Endothelial cell of umbilical vein (primary cell): ENCODE results near the gene CARD14. TPM values are rescaled to one million over a fixed set of nuclear protein-coding genes. Genes with fewer than 3 reads are reported as not detected.

Source experiments
- BruUV-seq: library from RNA; stranded (reverse); fragments of 400-500 nt; replicated peaks from 2 replicates; lab custom pipeline; 2021; lab: Mats Ljungman, UMichigan
- CTCF ChIA-PET: fragments of 300-600, 350-600 bp; sonication (Branson Sonifier 250); formaldehyde crosslinking; loops from one replicate; lab custom pipeline; 2021; ENCODE audit warnings: antibody characterized with exemption, inconsistent platforms; lab: Charles Lee
- POLR2A ChIA-PET: fragments of 300-600, 350-600 bp; sonication (Branson Sonifier 250); formaldehyde crosslinking; loops from one replicate; lab custom pipeline; 2021; ENCODE audit warnings: antibody characterized with exemption, inconsistent platforms; lab: Charles Lee
- DNase-seq: peaks from one replicate; pipeline ENCODE4 v3.0.0-alpha.2; 2011; ENCODE audit warnings: low read depth, low spot score
- FAIRE-seq: peaks from 2 replicates; lab custom pipeline; 2011; peaks lifted over from hg19 to GRCh38; lab: Jason Lieb, UNC
- H2AFZ ChIP-seq: 2 replicates; pipeline ENCODE4 v1.6.0; 2012; ENCODE audit warnings: low read depth, low read length, control low read depth, inconsistent platforms
- H3K27ac ChIP-seq: 2 replicates; pipeline ENCODE4 v1.5.1; 2011; ENCODE audit warnings: low read depth, mild to moderate bottlenecking, control low read depth, low read length, moderate library complexity; ENCODE audit not compliant: insufficient read depth
- H3K27me3 ChIP-seq, 2 experiments: 2 replicates each; pipeline versions ENCODE4 v1.6.0 to v1.6.1; 2011; ENCODE audit warnings: low read length in 2 of 2, mixed read lengths in 1 of 2; ENCODE audit not compliant: control insufficient read depth in 2 of 2, insufficient read depth in 2 of 2
- H3K36me3 ChIP-seq, 2 experiments: 2 replicates in 1 of 2; 3 replicates in 1 of 2; pipeline ENCODE4 v1.5.1; 2011; ENCODE audit warnings: low read length in 2 of 2, mild to moderate bottlenecking in 1 of 2, moderate library complexity in 1 of 2; ENCODE audit not compliant: control insufficient read depth in 2 of 2, insufficient read depth in 2 of 2; ENCODE audit errors: extremely low read depth in 1 of 2
- H3K4me1 ChIP-seq: 3 replicates; pipeline ENCODE4 v1.5.1; 2011; ENCODE audit warnings: mild to moderate bottlenecking, low read length; ENCODE audit not compliant: control insufficient read depth, insufficient read depth; ENCODE audit errors: extremely low read depth
- H3K4me2 ChIP-seq: 2 replicates; pipeline ENCODE4 v1.6.1; 2011; ENCODE audit warnings: low read length, control low read depth, mixed read lengths; ENCODE audit not compliant: insufficient read depth
- H3K4me3 ChIP-seq, 3 experiments: fragments of 200-600 bp in 1 of 3; sonication (generic), shearing (Covaris generic) in 1 of 3; replicated peaks in 1 of 3; 2 replicates each; pipeline ENCODE4 v1.5.1; 2011 to 2016; ENCODE audit warnings: control low read depth in 3 of 3, low read length in 3 of 3, mild to moderate bottlenecking in 2 of 3, inconsistent platforms in 1 of 3, low read depth in 1 of 3, moderate library complexity in 1 of 3; ENCODE audit not compliant: insufficient read depth in 1 of 3
- H3K79me2 ChIP-seq: 2 replicates; pipeline ENCODE4 v1.6.0; 2012; ENCODE audit warnings: low read length, inconsistent platforms; ENCODE audit not compliant: control insufficient read depth, insufficient read depth
- H3K9ac ChIP-seq: replicated peaks from 2 replicates; pipeline ENCODE3; 2011; ENCODE audit warnings: low read length, control low read depth; ENCODE audit not compliant: insufficient read depth; ENCODE audit errors: extremely low read depth
- H3K9me1 ChIP-seq: replicated peaks from 3 replicates; pipeline ENCODE4 v1.6.0; 2011; ENCODE audit warnings: mild to moderate bottlenecking, low read length; ENCODE audit not compliant: control insufficient read depth, insufficient read depth; ENCODE audit errors: extremely low read depth
- H3K9me3 ChIP-seq: replicated peaks from 2 replicates; pipeline ENCODE4 v1.5.1; 2012; ENCODE audit warnings: low read length, inconsistent platforms; ENCODE audit not compliant: control insufficient read depth, insufficient read depth
- H4K20me1 ChIP-seq: replicated peaks from 2 replicates; pipeline ENCODE3; 2011; ENCODE audit warnings: mild to moderate bottlenecking, low read length; ENCODE audit not compliant: control insufficient read depth, insufficient read depth; ENCODE audit errors: extremely low read depth
- CTCF ChIP-seq, 2 donors: IDR thresholded peaks; 1 replicate in 1 of 2; 2 replicates in 1 of 2; pipeline ENCODE4 v1.5.1; 2011; ENCODE audit warnings: low read length in 2 of 2, mild to moderate bottlenecking in 2 of 2, moderate library complexity in 2 of 2, control low read depth in 1 of 2, inconsistent platforms in 1 of 2, low read depth in 1 of 2; ENCODE audit not compliant: insufficient read depth in 1 of 2; ENCODE audit errors: extremely low read depth in 1 of 2
- EZH2 ChIP-seq: IDR thresholded peaks from 2 replicates; pipeline ENCODE4 v1.6.1; 2012; ENCODE audit warnings: borderline replicate concordance, low read depth, mild to moderate bottlenecking, moderate library complexity, low read length, inconsistent platforms; ENCODE audit not compliant: severe bottlenecking
- FOS ChIP-seq: IDR thresholded peaks from 2 replicates; pipeline ENCODE4 v1.6.1; 2011; ENCODE audit warnings: mild to moderate bottlenecking, low read length, moderate library complexity, borderline replicate concordance; ENCODE audit not compliant: insufficient read depth
- GATA2 ChIP-seq: IDR thresholded peaks from 2 replicates; pipeline ENCODE4 v1.7.0; 2011; ENCODE audit warnings: low read depth, mild to moderate bottlenecking, moderate library complexity, mixed read lengths, low read length; ENCODE audit not compliant: insufficient read length, insufficient read depth
- JUN ChIP-seq: IDR thresholded peaks from 2 replicates; pipeline ENCODE4 v1.6.1; 2011; ENCODE audit warnings: borderline replicate concordance, low read depth; ENCODE audit not compliant: insufficient read length, insufficient read depth
- MAX ChIP-seq: IDR thresholded peaks from 2 replicates; pipeline ENCODE4 v1.6.1; 2011; ENCODE audit not compliant: insufficient read depth, insufficient read length
- MYC ChIP-seq: IDR thresholded peaks from one replicate; pipeline ENCODE4 v1.6.1; 2011; ENCODE audit warnings: mild to moderate bottlenecking, low read depth, low read length
- POLR2A ChIP-seq: IDR thresholded peaks from 2 replicates; pipeline ENCODE4 v1.6.1; 2012; ENCODE audit warnings: low read depth, mild to moderate bottlenecking, control low read depth, low read length
- POLR2AphosphoS5 ChIP-seq: IDR thresholded peaks from 2 replicates; pipeline ENCODE4 v1.6.1; 2012; ENCODE audit warnings: low read depth, mild to moderate bottlenecking, control low read depth, low read length, moderate library complexity; ENCODE audit not compliant: insufficient read depth
- dilution Hi-C: fragments of 300-500 bp; cut with MboI; formaldehyde crosslinking; loops from one replicate; pipeline ENCODE4 v1.15.0; 2019; ENCODE audit warnings: low sequenced_read_pairs; ENCODE audit not compliant: extremely low pct_ligation_motif_present
- intact Hi-C: fragments of 100-400 bp; cut with micrococcal nuclease; formaldehyde crosslinking; loops from one replicate; pipeline ENCODE4 v1.10.0; 2022
- polyA plus RNA-seq, 4 experiments: library from polyadenylated mRNA; depleted of rRNA in 3 of 4; stranded (reverse) in 3 of 4; unstranded in 1 of 4; fragments of >200 nt; gene quantifications; 2 replicates each; pipeline versions ENCODE4 v1.2.1 to v1.2.3, GENCODE V29; 2011 to 2012; ENCODE audit warnings: missing spikeins in 1 of 4
- total RNA-seq: library from RNA; stranded (reverse); gene quantifications from 2 replicates; pipeline ENCODE4 v1.2.3, GENCODE V29; 2021

The CARD14 gene
- total and polyA plus RNA-seq, 2 donors (not counting 3 experiments of a cell fraction or from before 2014, with no cell fraction given), result not detected

GRCh38 chr17:80160536-80160935 lies 9.3 kb upstream of the CARD14 start:
- TF ChIP-seq EZH2 (no peak), MYC (no peak), POLR2A (no peak), POLR2AphosphoS5 (no peak), MAX (no peak), JUN (no peak), FOS (no peak), GATA2 (no peak), CTCF (IDR thresholded peaks at IDR 0.05; ENCODE audit: extremely low read depth in 1 of 2, insufficient read depth in 1 of 2, low read depth in 1 of 2, low read length in 2 of 2) (no peak)
- Histone ChIP-seq H3K79me2 (no peaks in the 10 kb centered on the region), H3K4me3 (no peak overlapping the region), H4K20me1 (no peaks in the 10 kb centered on the region), H3K4me1 (no peaks in the 10 kb centered on the region), H2AFZ (no peak overlapping the region), H3K9me3 (no peaks in the 10 kb centered on the region), H3K9me1 (no peaks in the 10 kb centered on the region), H3K4me2 (no peak overlapping the region), H3K27me3 (peaks cover 8% of the 10 kb centered on the region in 2 experiments), H3K27ac (no peak overlapping the region), H3K36me3 (no peaks in the 10 kb centered on the region), H3K9ac (no peak overlapping the region)
- dilution Hi-C loops (no loop called here), intact Hi-C loops (no loop called here)
- ChIA-PET CTCF (no interaction called here), POLR2A (no interaction called here)
- FAIRE-seq (no peak), DNase-seq (no peak)
- no TSS peak for BruUV-seq
